BE2C (cell line): ENCODE data around the gene IGFBPL1. TPM values are rescaled to one million over a fixed set of nuclear protein-coding genes. Genes with fewer than 3 reads are reported as not detected.
"Not testable (repeated sequence)": the region's sequence is repeated elsewhere in the genome, so short reads cannot be mapped to it uniquely, and the experiment has no call there.

Experiments used
- DNase-seq: peaks from one replicate; pipeline ENCODE4 v3.0.0-alpha.2; 2020
- H3K27me3 ChIP-seq: fragments of 250-450 bp; sonication (Bioruptor Pico); 2 replicates; pipeline ENCODE4 v1.5.1; 2020; ENCODE audit warnings: mild to moderate bottlenecking
- H3K36me3 ChIP-seq: fragments of 250-450 bp; sonication (Bioruptor Pico); 2 replicates; pipeline ENCODE4 v1.5.1; 2020; ENCODE audit warnings: mild to moderate bottlenecking
- H3K4me1 ChIP-seq: fragments of 250-450 bp; sonication (Bioruptor Pico); 2 replicates; pipeline ENCODE4 v1.5.1; 2020
- H3K4me3 ChIP-seq: 2 replicates; pipeline ENCODE4 v1.5.1; 2011; ENCODE audit warnings: low read depth, low read length
- H3K9me3 ChIP-seq: fragments of 250-450 bp; sonication (Bioruptor Pico); 2 replicates; pipeline ENCODE4 v1.5.1; 2020
- polyA plus RNA-seq: library from polyadenylated mRNA; unstranded; fragments of >200 nt; gene quantifications from one replicate; pipeline ENCODE4 v1.2.1, GENCODE V29; 2012; ENCODE audit warnings: low read depth, missing spikeins; ENCODE audit not compliant: insufficient read length, insufficient read depth
- TF ChIP-seq, protein P1 (sequence below): IDR thresholded peaks from 2 replicates; pipeline ENCODE4 v1.5.1; 2012; ENCODE audit warnings: mild to moderate bottlenecking, low read depth, low read length

The IGFBPL1 gene, protein sequence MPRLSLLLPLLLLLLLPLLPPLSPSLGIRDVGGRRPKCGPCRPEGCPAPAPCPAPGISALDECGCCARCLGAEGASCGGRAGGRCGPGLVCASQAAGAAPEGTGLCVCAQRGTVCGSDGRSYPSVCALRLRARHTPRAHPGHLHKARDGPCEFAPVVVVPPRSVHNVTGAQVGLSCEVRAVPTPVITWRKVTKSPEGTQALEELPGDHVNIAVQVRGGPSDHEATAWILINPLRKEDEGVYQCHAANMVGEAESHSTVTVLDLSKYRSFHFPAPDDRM
- polyA plus RNA-seq, result 16.1 TPM

DNA sequence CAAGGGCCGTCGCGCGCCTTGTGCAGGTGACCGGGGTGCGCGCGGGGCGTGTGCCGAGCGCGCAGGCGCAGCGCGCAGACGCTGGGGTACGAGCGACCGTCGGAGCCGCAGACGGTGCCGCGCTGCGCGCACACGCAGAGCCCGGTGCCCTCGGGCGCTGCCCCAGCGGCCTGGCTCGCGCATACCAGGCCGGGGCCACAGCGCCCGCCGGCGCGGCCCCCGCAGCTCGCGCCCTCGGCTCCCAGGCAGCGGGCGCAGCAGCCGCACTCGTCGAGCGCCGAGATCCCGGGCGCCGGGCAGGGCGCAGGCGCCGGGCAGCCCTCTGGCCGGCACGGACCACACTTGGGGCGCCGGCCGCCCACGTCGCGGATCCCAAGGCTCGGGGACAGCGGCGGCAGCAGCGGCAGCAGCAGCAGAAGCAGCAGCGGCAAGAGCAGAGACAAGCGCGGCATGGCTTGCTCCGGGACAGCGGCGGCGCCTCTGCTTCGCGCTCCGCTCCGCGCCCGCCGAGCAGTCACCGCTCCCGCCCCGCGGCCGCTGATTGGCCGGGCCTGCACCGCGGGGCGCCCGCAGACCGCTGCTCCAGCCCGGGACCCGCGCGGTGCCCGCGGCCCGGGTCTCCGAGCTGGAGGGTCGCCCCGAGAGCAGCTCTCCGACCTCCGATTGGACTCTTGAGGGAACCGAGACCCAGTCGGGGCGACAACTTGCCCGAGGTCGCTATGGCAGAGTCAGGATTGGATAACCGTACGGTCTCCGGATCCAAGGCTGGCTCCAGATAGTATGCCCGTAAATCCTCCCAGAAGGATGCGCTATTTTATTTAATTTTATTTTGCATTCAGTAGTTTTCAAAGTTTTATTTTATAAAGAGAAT is at the start of gene IGFBPL1:
Gene IGFBPL1 (minus strand): TSS at position 482 of the 871 bp plus-strand sequence. CDS start 30 bp downstream, at position 452.
- Histone ChIP-seq H3K9me3 (no peaks in the 10 kb centered on the region), H3K4me1 (peaks cover 11% of the 10 kb centered on the region), H3K27me3 (no peaks in the 10 kb centered on the region), H3K4me3 (peak within 1 kb of the TSS; percentile 75), H3K36me3 (peaks cover 2% of the 10 kb centered on the region; the same call in 1 of the 2 replicates)
- peak; percentile 77 for DNase-seq
- TF ChIP-seq, protein P1, sequence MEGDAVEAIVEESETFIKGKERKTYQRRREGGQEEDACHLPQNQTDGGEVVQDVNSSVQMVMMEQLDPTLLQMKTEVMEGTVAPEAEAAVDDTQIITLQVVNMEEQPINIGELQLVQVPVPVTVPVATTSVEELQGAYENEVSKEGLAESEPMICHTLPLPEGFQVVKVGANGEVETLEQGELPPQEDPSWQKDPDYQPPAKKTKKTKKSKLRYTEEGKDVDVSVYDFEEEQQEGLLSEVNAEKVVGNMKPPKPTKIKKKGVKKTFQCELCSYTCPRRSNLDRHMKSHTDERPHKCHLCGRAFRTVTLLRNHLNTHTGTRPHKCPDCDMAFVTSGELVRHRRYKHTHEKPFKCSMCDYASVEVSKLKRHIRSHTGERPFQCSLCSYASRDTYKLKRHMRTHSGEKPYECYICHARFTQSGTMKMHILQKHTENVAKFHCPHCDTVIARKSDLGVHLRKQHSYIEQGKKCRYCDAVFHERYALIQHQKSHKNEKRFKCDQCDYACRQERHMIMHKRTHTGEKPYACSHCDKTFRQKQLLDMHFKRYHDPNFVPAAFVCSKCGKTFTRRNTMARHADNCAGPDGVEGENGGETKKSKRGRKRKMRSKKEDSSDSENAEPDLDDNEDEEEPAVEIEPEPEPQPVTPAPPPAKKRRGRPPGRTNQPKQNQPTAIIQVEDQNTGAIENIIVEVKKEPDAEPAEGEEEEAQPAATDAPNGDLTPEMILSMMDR, result no peak

DNA sequence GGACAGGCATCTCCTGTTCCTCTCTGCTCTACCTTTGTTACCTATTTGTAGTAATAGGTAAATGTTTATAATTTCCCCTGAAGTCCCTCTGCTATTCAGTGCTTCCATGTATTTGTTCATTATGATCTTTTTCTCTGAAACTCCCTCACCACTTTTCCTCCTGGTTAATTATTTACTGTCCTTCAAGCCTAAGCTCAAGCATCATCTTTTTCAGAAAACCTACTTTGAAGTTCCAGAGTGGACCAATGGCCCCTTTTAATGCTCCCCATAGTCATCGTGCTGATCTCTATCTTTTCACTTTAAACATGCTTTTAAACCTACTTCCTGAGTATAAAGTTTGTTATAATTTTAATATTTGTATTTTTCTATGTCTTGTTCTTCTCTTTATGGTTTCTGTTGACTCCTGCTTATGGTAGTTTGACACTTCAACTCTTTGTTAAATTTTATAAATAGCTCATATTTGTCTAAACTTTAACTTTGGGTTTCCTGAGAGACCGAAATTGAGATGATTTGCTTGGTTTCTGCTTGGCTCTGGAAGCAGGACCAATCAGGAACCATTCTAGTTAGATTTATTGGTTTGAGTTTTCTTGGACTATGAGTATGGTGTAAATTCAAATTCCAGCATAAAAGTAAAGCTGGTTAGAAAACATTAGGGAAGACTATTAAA is 48.5 kb upstream of the IGFBPL1 start:
- not testable (repeated sequence) for H3K36me3 ChIP-seq, H3K27me3 ChIP-seq, H3K4me1 ChIP-seq, DNase-seq, H3K9me3 ChIP-seq, H3K4me3 ChIP-seq

DNA sequence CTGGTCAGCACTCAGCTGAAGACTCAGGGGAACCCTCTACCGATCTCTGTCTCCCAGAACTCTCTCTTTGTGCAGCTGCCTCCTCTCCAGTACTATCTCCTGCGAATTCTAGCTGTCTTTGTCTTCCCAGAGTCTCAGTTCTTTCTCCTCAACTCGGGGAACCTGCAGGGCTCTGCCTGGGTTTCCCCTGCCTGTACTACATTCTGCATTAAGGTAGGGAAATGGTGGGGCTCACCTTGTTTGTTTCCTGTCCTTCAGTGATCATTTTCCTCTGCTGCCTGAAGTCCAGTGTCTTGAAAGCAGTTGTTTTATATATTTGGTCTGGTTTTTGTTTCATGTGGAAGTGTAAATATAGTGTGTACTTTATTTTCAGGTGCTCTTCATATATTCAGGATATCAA is 43.1 kb upstream of the IGFBPL1 start:
- H3K4me3 ChIP-seq, result no peak overlapping the region
- DNase-seq, result no peak
- H3K9me3 ChIP-seq, result no peaks in the 10 kb centered on the region
- no peaks in the 10 kb centered on the region for H3K4me1 ChIP-seq
- TF ChIP-seq, protein P1, result no peak
- no peaks in the 10 kb centered on the region for H3K27me3 ChIP-seq
- no peaks in the 10 kb centered on the region for H3K36me3 ChIP-seq

DNA sequence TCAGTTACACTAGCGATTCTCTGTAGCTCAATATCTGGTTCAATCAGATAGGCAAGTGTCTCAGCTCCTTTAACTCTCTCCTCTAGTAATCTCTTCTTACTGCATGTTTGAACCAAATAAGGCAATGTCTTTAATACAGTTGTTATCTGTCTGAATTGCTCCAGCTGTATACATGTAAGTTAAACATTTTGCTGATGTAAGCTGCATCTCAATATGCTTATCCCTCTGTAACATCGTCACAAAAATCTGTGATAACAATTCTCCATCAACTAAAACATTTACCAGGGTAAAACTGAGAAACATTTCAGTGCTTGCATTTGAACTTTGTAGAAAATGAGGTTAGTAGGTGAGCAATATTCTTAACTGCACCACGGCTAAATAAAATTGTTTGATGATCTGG is 29.6 kb upstream of the IGFBPL1 start:
- no peak for DNase-seq
- TF ChIP-seq, protein P1, result no peak
- Histone ChIP-seq H3K9me3 (no peaks in the 10 kb centered on the region), H3K4me1 (no peaks in the 10 kb centered on the region), H3K27me3 (no peaks in the 10 kb centered on the region), H3K4me3 (no peak overlapping the region), H3K36me3 (no peaks in the 10 kb centered on the region)

DNA sequence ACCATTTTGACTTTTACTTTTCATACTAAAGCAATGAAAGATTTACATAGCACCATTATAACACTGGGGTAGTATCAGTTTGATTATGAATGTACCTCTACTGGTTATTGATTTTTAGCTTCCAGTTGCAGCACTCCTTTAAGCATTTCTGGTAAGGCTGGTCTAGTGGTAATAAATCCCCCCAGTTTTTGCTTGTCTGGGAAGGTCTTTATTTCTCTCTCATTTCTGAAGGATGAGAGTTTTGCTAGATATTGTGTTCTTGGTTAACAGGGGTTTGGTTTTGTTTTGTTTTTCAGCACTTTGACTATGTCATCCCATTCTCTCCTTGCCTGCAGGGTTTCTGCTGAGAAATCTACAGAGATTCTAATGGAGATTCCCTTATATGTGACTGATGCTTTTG is 26.9 kb upstream of the IGFBPL1 start:
- no peak for DNase-seq
- Histone ChIP-seq H3K9me3 (no peaks in the 10 kb centered on the region), H3K4me1 (no peaks in the 10 kb centered on the region), H3K36me3 (no peaks in the 10 kb centered on the region), H3K4me3 (no peak overlapping the region), H3K27me3 (no peaks in the 10 kb centered on the region)
- TF ChIP-seq, protein P1, result no peak

DNA sequence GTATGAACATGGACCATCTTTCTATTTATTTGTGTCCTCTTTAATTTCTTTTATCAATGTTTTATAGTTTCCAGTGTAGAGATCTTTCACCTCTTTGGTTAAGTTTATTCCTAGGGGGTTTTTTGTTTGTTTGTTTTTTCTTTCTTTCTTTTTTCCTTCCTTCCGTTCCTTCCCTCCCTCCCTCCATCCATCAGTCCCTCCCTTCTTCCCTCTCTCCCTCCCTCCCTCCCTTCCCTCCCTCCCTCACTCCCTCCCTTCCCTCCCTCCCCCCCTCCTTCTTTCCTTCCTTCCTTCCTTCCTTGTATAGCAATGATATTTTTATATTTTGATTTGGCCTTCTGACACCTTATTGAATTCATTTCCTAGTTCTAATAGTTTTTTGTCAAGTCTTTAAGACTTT is 23.4 kb upstream of the IGFBPL1 start:
- no peaks in the 10 kb centered on the region for H3K36me3 ChIP-seq
- H3K4me3 ChIP-seq, result no peak overlapping the region
- TF ChIP-seq, protein P1, result no peak
- no peaks in the 10 kb centered on the region for H3K9me3 ChIP-seq
- no peaks in the 10 kb centered on the region for H3K27me3 ChIP-seq
- no peak for DNase-seq
- H3K4me1 ChIP-seq, result no peaks in the 10 kb centered on the region
